ENCODE measurements around the gene KCNN3.

GRCh38 chr1:154881820-154882535 is 11.9 kb upstream of the KCNN3 start:
- TF ChIP-seq CTCF (IDR thresholded peaks at IDR 0.05 in 4 of 5, conservative IDR thresholded peaks at IDR 0.05 in 1 of 5) (no peak), POLR2A (IDR thresholded peaks at IDR 0.05) (no peak)
